ENCODE results near the gene TNFRSF1A. TPM values are rescaled to one million over a fixed set of nuclear protein-coding genes. Genes with fewer than 3 reads are reported as not detected.

The TNFRSF1A gene
- total RNA-seq, 1 experiment from 2014 or later: 91.5 TPM

DNA sequence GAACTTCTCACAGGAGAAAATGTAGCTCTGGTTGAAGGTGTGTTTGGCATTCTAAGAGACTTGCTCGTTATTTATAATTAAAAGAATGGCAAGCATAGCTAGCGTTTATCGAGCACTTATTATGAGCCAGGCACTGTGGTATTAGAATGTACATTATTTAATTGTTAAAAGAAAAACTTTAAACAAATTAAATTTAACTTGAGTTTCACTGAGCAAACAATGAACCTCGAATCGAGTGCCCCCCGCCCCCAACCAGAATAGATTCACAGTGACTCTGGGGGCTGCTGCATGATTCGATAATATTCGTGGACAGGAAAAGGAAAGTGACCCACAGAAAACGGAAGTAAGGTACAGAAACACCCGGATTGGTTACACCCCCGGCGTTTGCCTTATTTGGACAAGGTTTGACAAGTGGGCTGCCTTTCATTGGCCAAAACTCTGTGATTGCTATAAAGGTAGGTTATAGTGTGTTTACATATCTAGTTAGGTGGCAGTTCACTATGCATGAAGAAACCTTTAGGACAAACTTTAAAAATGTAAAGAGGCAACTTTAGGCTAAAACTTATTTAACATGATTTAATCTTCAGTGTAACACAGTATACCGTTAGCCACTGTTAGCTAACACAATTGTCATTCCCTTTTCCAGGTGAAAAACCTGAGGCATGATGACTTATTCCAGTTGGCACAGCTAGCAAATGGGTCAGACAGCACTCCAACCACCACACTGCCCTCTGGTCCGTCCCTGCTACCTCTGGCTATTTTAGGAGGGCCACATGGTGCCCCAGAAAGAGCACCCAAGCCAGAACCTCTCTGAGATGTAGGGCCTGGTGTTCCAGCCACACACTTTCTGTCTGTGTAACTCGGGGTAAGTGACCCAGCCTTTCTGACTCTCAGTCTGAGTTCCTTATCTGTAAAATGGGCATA is 26.4 kb upstream of the TNFRSF1A start:
- H3K27ac ChIP-seq (ENCODE audit: low read depth, low read length, poor library complexity, severe bottlenecking): no peak overlapping the region
- CTCF ChIA-PET: interaction anchor here (0.6 to 1.0 kb wide), 2 partner anchors 41 to 42 kb away, joined by 3 read pairs; no protein-coding TSS in a partner anchor

DNA sequence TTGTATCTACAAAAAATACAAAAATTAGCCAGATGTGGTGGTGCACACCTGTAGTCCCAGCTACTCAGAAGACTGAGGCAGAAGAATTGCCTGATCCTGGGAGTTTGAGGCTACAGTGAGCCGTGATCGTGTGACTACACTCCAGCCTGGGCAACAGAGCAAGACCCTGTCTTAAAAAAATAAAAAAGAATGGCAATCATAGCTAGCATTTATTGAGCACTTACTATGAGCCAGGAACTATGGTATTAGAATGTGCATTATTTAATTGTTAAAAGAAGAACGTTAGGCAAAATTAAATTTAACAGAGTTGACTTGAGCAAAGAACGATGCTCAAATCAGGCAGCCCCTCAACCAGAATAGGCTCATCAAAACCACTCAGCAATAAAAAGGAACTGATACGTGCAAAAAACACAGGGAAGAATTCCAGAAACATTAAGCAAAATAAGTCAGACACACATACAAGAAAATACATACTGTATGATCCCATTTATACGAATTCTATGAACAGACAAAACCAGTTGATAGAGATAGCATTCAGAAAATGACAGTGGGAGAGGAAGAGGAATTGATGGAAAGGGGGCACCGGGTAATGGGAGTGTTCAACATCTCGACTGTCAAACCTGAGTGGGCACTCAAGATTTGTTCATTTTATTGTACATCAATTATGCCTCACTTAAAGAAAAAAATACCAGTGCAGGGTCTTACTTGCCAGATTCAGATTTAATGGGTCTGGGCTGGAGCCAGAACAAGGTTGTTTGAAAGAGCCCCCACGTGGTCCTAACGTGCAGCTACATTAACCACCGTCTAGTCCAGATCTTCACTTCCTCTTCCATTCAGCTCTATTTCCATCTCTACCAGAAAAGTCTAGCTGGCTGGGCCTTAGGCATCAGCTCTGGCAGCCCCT is 25.4 kb upstream of the TNFRSF1A start:
- H3K27me3 ChIP-seq (replicated peaks; ENCODE audit: insufficient read depth, low read depth, low read length, poor library complexity): no peaks in the 10 kb centered on the region
- no peak overlapping the region for H3K27ac ChIP-seq (ENCODE audit: low read depth, low read length, poor library complexity, severe bottlenecking)
- H3K9me3 ChIP-seq (ENCODE audit: low read depth, low read length, poor library complexity, severe bottlenecking): no peaks in the 10 kb centered on the region
- DNase-seq (ENCODE audit: low spot score): peak; percentile 76
- H3K4me3 ChIP-seq (ENCODE audit: low read depth, low read length, poor library complexity, severe bottlenecking): no peak overlapping the region
- no TSS peak for BruUV-seq (replicated peaks)
- POLR2A ChIA-PET (ENCODE audit: low non-redundant PET): no interaction called here
- no peaks in the 10 kb centered on the region for H3K36me3 ChIP-seq (ENCODE audit: insufficient read depth, low read length, poor library complexity, severe bottlenecking)
- CTCF ChIA-PET: interaction anchor here (0.6 to 1.0 kb wide), 2 partner anchors 41 to 42 kb away, joined by 3 read pairs; no protein-coding TSS in a partner anchor
- intact Hi-C loops (cut with micrococcal nuclease; ENCODE audit: unreplicated experiment): no loop called here
- peaks cover 18% of the 10 kb centered on the region for H3K4me1 ChIP-seq (ENCODE audit: insufficient read depth, low read length, poor library complexity, severe bottlenecking)
- TF ChIP-seq, protein P1, sequence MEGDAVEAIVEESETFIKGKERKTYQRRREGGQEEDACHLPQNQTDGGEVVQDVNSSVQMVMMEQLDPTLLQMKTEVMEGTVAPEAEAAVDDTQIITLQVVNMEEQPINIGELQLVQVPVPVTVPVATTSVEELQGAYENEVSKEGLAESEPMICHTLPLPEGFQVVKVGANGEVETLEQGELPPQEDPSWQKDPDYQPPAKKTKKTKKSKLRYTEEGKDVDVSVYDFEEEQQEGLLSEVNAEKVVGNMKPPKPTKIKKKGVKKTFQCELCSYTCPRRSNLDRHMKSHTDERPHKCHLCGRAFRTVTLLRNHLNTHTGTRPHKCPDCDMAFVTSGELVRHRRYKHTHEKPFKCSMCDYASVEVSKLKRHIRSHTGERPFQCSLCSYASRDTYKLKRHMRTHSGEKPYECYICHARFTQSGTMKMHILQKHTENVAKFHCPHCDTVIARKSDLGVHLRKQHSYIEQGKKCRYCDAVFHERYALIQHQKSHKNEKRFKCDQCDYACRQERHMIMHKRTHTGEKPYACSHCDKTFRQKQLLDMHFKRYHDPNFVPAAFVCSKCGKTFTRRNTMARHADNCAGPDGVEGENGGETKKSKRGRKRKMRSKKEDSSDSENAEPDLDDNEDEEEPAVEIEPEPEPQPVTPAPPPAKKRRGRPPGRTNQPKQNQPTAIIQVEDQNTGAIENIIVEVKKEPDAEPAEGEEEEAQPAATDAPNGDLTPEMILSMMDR (conservative IDR thresholded peaks at IDR 0.05; ENCODE audit: low read depth, low read length): peak; percentile 47
- no peak for TF ChIP-seq EZH2 (IDR thresholded peaks at IDR 0.05; ENCODE audit: borderline replicate concordance, low read depth, low read length, poor library complexity, severe bottlenecking)

More for the DNA sequence above, 26.4 kb upstream of the TNFRSF1A start:
- no peaks in the 10 kb centered on the region for H3K27me3 ChIP-seq (replicated peaks; ENCODE audit: insufficient read depth, low read depth, low read length, poor library complexity)
- H3K36me3 ChIP-seq (ENCODE audit: insufficient read depth, low read length, poor library complexity, severe bottlenecking): no peaks in the 10 kb centered on the region
- H3K4me3 ChIP-seq (ENCODE audit: low read depth, low read length, poor library complexity, severe bottlenecking): no peak overlapping the region
- TF ChIP-seq EZH2 (IDR thresholded peaks at IDR 0.05; ENCODE audit: borderline replicate concordance, low read depth, low read length, poor library complexity, severe bottlenecking): no peak
- TF ChIP-seq, protein P1 (conservative IDR thresholded peaks at IDR 0.05; ENCODE audit: low read depth, low read length): no peak
- no peaks in the 10 kb centered on the region for H3K9me3 ChIP-seq (ENCODE audit: low read depth, low read length, poor library complexity, severe bottlenecking)
- peaks cover 19% of the 10 kb centered on the region for H3K4me1 ChIP-seq (ENCODE audit: insufficient read depth, low read length, poor library complexity, severe bottlenecking)
- POLR2A ChIA-PET (ENCODE audit: low non-redundant PET): no interaction called here
- DNase-seq (ENCODE audit: low spot score): no peak
- BruUV-seq (replicated peaks): no TSS peak
- intact Hi-C loops (cut with micrococcal nuclease; ENCODE audit: unreplicated experiment): no loop called here

DNA sequence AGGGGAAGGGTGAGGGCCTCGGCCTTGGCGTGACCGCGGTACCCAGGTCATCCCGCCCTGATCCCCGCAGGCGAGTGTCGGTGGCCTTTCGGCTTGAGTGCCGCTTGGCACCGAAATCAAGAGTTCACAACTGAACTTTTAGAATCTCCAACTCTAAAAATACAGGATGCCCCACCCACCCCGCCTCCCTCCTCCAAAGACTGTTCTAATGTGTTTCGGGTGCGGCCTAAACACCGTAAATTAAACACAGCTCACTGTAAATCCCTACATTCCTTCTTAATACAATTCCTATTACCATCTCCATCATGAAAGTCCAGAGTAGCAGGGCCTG is 22.1 kb upstream of the TNFRSF1A start:
- ChIA-PET CTCF (no interaction called here), POLR2A (ENCODE audit: low non-redundant PET) (no interaction called here)
- no peak for DNase-seq (ENCODE audit: low spot score)
- no peak overlapping the region for H3K4me3 ChIP-seq (ENCODE audit: low read depth, low read length, poor library complexity, severe bottlenecking)
- peaks cover 15% of the 10 kb centered on the region for H3K4me1 ChIP-seq (ENCODE audit: insufficient read depth, low read length, poor library complexity, severe bottlenecking)
- H3K27ac ChIP-seq (ENCODE audit: low read depth, low read length, poor library complexity, severe bottlenecking): no peak overlapping the region
- TF ChIP-seq, protein P1 (conservative IDR thresholded peaks at IDR 0.05; ENCODE audit: low read depth, low read length): no peak
- TF ChIP-seq EZH2 (IDR thresholded peaks at IDR 0.05; ENCODE audit: borderline replicate concordance, low read depth, low read length, poor library complexity, severe bottlenecking): no peak
- H3K9me3 ChIP-seq (ENCODE audit: low read depth, low read length, poor library complexity, severe bottlenecking): no peaks in the 10 kb centered on the region
- no peaks in the 10 kb centered on the region for H3K36me3 ChIP-seq (ENCODE audit: insufficient read depth, low read length, poor library complexity, severe bottlenecking)
- BruUV-seq (replicated peaks): no TSS peak
- no peaks in the 10 kb centered on the region for H3K27me3 ChIP-seq (replicated peaks; ENCODE audit: insufficient read depth, low read depth, low read length, poor library complexity)
- intact Hi-C loops (cut with micrococcal nuclease; ENCODE audit: unreplicated experiment): no loop called here
